ENCODE data around the gene CSNK1E.

- TF ChIP-seq CTCF (IDR thresholded peaks at IDR 0.05) (no peak), POLR2A (IDR thresholded peaks at IDR 0.05) (peak; percentile 12)
Observed at GRCh38 chr22:38317122-38317994, at the start of gene CSNK1E.
